ENCODE data around the gene KRT74. TPM values are rescaled to one million over a fixed set of nuclear protein-coding genes. Genes with fewer than 3 reads are reported as not detected.

The KRT74 gene
- total RNA-seq, 1 experiment from 2014 or later, result not detected

GRCh38 chr12:52527121-52527800 is 46.4 kb downstream of the KRT74 start:
- no TSS peak for BruUV-seq (replicated peaks)
- in situ Hi-C loops (cut with HindIII; ENCODE audit: low pct_unique_long_range_greater_than_20kb, low sequenced_read_pairs), result no loop called here
- no peak overlapping the region for H3K27ac ChIP-seq (ENCODE audit: low read length)
- no peaks in the 10 kb centered on the region for H3K36me3 ChIP-seq (ENCODE audit: control insufficient read depth, insufficient read depth, low read length)
- DNase-seq (ENCODE audit: low read depth, low spot score) (no peak), ATAC-seq (no peak)
- no peaks in the 10 kb centered on the region for H3K4me1 ChIP-seq (ENCODE audit: control insufficient read depth, insufficient read depth, low read length)
- H3K4me3 ChIP-seq (ENCODE audit: low read depth in 2 of 2, low read length in 2 of 2), result no peak overlapping the region
- H3K9me3 ChIP-seq (ENCODE audit: control insufficient read depth, insufficient read depth, low read depth, low read length), result no peaks in the 10 kb centered on the region
- ChIA-PET CTCF (no interaction called here), POLR2A (no interaction called here)
- H3K27me3 ChIP-seq (ENCODE audit: control insufficient read depth, insufficient read depth, low read length), result no peaks in the 10 kb centered on the region
- intact Hi-C loops (cut with micrococcal nuclease; ENCODE audit: unreplicated experiment), result no loop called here
- TF ChIP-seq POLR2AphosphoS5 (IDR thresholded peaks at IDR 0.05; ENCODE audit: low read depth, low read length) (no peak), SIN3A (IDR thresholded peaks at IDR 0.05; ENCODE audit: borderline replicate concordance, insufficient read depth, low read depth, low read length) (no peak), REST (IDR thresholded peaks at IDR 0.05; ENCODE audit: insufficient read depth in 1 of 2, low read depth in 2 of 2, low read length in 1 of 2) (no peak), CTCF (IDR thresholded peaks at IDR 0.05) (no peak), TCF7L2 (IDR thresholded peaks at IDR 0.05; ENCODE audit: low read depth, low read length) (no peak)

GRCh38 chr12:52526511-52526951 is 47.1 kb downstream of the KRT74 start:
- BruUV-seq (replicated peaks), result no TSS peak
- intact Hi-C loops (cut with micrococcal nuclease; ENCODE audit: unreplicated experiment) (no loop called here), in situ Hi-C loops (cut with HindIII; ENCODE audit: low pct_unique_long_range_greater_than_20kb, low sequenced_read_pairs) (no loop called here)
- ChIA-PET POLR2A (no interaction called here), CTCF (no interaction called here)
- Histone ChIP-seq H3K4me1 (ENCODE audit: control insufficient read depth, insufficient read depth, low read length) (peaks cover 2% of the 10 kb centered on the region; the same call in 1 of the 2 replicates), H3K27me3 (ENCODE audit: control insufficient read depth, insufficient read depth, low read length) (no peaks in the 10 kb centered on the region), H3K36me3 (ENCODE audit: control insufficient read depth, insufficient read depth, low read length) (no peaks in the 10 kb centered on the region), H3K4me3 (ENCODE audit: low read depth in 2 of 2, low read length in 2 of 2) (no peak overlapping the region), H3K27ac (ENCODE audit: low read length) (no peak overlapping the region), H3K9me3 (ENCODE audit: control insufficient read depth, insufficient read depth, low read depth, low read length) (no peaks in the 10 kb centered on the region)
- TF ChIP-seq REST (IDR thresholded peaks at IDR 0.05; ENCODE audit: insufficient read depth in 1 of 2, low read depth in 2 of 2, low read length in 1 of 2) (no peak), CTCF (IDR thresholded peaks at IDR 0.05) (no peak), TCF7L2 (IDR thresholded peaks at IDR 0.05; ENCODE audit: low read depth, low read length) (no peak), SIN3A (IDR thresholded peaks at IDR 0.05; ENCODE audit: borderline replicate concordance, insufficient read depth, low read depth, low read length) (no peak), POLR2AphosphoS5 (IDR thresholded peaks at IDR 0.05; ENCODE audit: low read depth, low read length) (no peak)
- DNase-seq (ENCODE audit: low read depth, low spot score) (no peak), ATAC-seq (no peak)
